Kidney tubule cell (primary cell): ENCODE measurements around the gene TRIM50.
"Not testable (repeated sequence)": the region's sequence is repeated elsewhere in the genome, so short reads cannot be mapped to it uniquely, and the experiment has no call there.

Experiments
- DNase-seq: peaks from one replicate; pipeline ENCODE4 v3.0.0-alpha.2; 2018; ENCODE audit warnings: low spot score

TRIM50 gene

DNA sequence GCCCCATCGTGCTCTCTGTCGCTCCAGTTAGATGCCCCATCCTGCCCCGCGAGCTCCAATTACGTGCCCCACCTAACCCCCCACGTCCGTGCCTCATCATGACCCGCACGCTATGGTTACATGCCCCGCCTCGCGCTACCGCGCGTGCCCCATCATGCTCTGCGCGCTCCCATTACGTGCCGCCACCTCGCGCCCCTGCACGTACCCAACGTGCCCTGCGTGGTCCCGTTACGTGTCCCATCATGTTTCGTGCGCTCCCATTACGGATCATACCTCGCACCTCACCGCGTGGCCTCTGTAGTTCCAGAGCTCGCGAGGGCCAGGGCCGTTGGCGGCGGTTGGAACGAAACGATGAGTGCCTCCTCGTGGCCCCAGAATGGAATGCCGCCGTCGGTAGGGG, at the start of gene TRIM50, which contains the start of gene FKBP6:
Gene TRIM50, minus strand, starts transcription at position 161 of the 400 bp plus-strand sequence. CDS start 3,295 bp downstream, outside the sequence.
Gene FKBP6, plus strand, starts transcription at position 240 of the 400 bp plus-strand sequence. CDS start 268 bp downstream, outside the sequence.
- not testable (repeated sequence) for DNase-seq

- no peak for DNase-seq
Measured at GRCh38 chr7:73376671-73377412, 49.0 kb upstream of the TRIM50 start.

DNA sequence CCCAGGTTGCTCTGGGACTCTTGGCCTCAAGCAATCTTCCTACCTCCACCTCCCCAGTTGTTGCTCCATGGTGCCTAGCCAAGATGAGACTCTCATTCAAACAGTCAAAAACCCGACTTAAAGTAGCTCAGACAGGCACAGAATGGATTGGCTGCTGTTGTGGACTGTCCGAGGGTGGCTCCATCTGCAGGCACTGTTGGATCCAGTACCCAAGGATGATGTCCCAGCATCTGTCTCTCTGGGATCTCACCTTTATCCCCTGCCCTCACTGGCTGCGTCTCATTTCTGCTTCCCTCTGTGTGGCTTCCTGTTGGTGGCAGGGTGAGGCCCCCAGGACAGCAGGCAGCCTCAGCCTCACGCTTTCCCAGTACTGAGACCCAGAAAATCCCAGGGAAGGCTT, 48.4 kb upstream of the TRIM50 start:
- DNase-seq = not testable (repeated sequence)

DNA sequence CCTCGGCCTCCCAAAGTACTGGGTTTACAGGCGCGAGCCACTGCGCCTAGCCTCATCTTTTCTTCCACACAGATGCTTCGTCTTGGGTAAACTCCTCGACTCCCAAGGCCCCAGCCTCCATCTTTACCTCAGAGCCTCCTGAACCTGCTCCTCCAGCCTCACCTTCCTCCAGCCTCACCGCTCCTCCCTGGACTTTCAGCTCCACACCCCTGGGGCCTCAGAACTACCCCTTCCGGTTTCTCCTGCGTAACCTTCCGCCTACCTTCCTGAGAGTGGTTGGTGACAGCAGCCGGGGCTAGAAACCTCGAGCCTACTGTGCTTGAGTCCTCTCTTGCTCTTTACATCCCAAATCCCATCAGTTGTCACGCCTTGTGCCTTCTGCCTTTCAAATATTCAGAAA, 45.9 kb upstream of the TRIM50 start:
- no peak for DNase-seq

- DNase-seq = no peak
Measured at GRCh38 chr7:73369622-73370021, 41.7 kb upstream of the TRIM50 start.

DNA sequence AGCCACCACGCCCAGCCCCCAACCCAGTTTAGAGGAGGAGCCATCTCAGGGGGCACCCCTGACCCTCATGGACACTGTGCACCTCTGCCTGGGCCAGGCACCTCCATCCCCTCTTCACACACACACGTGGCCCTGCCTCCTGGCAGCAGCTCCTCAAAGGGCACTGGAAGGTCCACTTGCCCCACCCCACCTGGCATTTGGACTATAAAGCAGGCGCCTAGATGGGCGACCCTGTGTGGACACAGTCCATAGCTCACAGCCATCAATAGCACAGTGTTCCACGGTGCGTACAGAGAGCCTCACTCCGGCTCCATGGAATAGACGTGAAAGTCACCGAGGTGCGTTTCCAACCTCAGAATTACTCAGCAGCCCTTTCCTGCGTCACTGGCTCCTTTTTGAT, 41.1 kb upstream of the TRIM50 start:
- no peak for DNase-seq

GRCh38 chr7:73366990-73367389, 39.1 kb upstream of the TRIM50 start:
- DNase-seq = no peak

GRCh38 chr7:73366127-73366526, 38.2 kb upstream of the TRIM50 start:
- DNase-seq = no peak

- DNase-seq = no peak
Measured at GRCh38 chr7:73364006-73364728, 36.3 kb upstream of the TRIM50 start.

- no peak for DNase-seq
Measured at GRCh38 chr7:73363225-73364005, 35.5 kb upstream of the TRIM50 start.

DNA sequence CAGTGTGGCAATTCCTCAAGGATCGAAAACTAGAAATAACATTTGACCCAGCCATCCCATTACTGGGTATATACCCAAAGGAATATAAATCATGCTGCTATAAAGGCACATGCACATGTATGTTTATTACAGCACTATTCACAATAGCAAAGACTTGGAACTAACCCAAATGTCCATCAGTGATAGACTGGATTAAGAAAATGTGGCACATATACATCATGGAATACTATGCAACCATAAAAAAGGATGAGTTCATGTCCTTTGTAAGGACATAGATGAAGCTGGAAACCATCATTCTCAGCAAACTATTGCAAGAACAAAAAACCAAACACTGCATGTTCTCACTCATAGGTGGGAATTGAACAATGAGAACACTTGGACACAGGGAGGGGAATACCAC, 32.7 kb upstream of the TRIM50 start:
- not testable (repeated sequence) for DNase-seq

GRCh38 chr7:73359746-73360375, 32.0 kb upstream of the TRIM50 start:
- no peak for DNase-seq

GRCh38 chr7:73359306-73359705, 31.4 kb upstream of the TRIM50 start:
- DNase-seq = no peak

- no peak for DNase-seq
Measured at GRCh38 chr7:73358590-73359275, 30.9 kb upstream of the TRIM50 start.

DNA sequence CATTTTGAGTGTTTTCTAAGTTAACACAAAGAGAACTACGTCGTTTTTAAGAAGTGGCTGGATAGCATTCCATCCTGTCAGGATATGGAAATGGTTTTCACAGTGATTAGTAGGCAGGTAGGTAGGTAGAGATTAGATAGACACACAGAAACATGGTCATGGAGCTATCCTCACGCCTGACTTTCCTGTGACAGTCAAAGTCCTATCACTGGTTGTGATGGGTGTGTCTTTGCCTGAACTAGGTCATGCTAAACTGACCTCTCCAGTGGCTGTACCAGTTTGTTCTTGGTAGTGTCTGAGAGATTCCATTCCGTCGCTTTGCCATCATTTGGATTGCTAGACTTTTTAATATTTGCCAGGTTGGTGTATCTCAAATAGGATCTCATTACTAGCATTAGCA, 28.3 kb upstream of the TRIM50 start:
- no peak for DNase-seq

DNA sequence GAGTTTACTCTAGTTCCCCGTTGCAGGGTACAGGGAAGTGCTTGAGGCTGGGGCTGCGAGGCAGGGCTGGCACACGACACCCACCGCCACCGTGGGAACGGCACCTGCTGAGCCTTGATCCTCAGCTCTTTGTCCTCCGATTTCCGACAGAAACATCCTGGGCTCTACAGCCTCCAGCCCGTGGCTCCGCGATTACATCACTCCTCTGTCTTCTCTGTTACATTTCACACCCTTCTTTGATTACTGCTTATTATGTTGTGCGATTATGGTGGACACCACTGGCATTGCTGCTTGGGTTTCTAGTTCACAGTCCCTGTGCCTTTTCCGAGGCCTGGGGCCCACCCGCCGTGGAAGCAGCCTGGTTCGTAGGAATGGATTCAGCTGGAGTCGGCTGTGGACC, 26.9 kb upstream of the TRIM50 start:
- DNase-seq = no peak

GRCh38 chr7:73354196-73354595, 26.3 kb upstream of the TRIM50 start:
- no peak for DNase-seq

- no peak for DNase-seq
Measured at GRCh38 chr7:73353243-73353642, 25.4 kb upstream of the TRIM50 start.

- no peak for DNase-seq
Measured at GRCh38 chr7:73352784-73353183, 24.9 kb upstream of the TRIM50 start.

- no peak for DNase-seq
Measured at GRCh38 chr7:73351447-73352167, 23.7 kb upstream of the TRIM50 start.
